RWPE1 (cell line): ENCODE measurements around the gene GPR156.

ENCODE experiments used
- CTCF ChIA-PET: fragments of 350-600 bp; sonication (Branson Sonifier 250); formaldehyde crosslinking; extraction: SDS; loops from one replicate; lab custom pipeline; 2021; lab: Yijun Ruan, JAX
- POLR2A ChIA-PET: fragments of 400-600 bp; formaldehyde crosslinking; extraction: SDS; loops from one replicate; lab custom pipeline; 2020; ENCODE audit warnings: antibody characterized with exemption; ENCODE audit not compliant: low non-redundant PET; lab: Yijun Ruan, JAX
- DNase-seq: peaks from one replicate; pipeline ENCODE4 v3.0.0; 2012; ENCODE audit warnings: low spot score
- H3K27ac ChIP-seq: fragments of 450-650 bp; 2 replicates; pipeline ENCODE4 v1.5.1; 2017
- CTCF ChIP-seq: fragments of 450-650 bp; conservative IDR thresholded peaks from 2 replicates; pipeline ENCODE4 v1.5.1; 2017; ENCODE audit warnings: low read depth, mild to moderate bottlenecking

GPR156 gene

DNA sequence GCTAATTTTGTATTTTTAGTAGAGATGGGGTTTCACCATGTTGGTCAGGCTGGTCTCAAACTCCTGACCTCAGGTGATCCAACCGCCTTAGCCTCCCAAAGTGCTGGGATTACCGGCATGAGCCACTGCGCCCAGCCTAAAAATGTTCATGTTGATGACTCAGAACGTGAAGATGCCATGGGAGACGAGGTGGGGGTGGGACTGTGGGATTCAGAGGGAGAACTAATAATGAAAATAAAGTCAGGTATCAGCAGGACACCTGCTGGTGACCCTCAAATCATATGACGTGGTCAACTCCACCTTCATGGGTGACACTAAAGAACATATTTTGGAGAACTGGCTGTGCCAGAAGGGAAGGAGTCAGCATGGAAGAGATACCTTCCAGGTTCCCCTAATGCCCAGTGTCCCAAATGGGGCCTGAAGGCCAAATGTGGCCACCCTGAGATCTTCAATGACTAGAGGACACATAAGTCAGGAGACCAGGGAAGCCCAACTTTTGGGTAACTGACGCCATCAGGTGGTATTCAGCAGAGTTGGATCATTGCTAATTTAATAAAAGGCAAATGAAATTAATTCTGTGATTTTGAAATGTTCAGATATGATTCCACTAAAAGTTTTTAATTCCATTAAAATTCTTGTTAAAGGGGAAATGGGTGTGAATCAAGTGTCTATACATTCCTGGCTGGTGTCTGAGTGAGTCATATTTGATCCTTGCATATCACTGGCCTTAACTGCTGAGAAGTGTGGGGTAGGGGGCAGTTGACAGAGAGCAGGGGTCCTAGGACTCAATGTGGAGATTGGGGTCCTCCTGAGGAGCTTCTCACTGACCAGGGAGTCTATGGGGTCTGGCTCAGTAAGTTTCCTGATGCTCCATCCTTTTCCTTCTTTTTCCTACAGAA, 102.2 kb downstream of the GPR156 start:
- ChIA-PET POLR2A (interaction anchor here (0.7 kb wide), 1 partner anchor 88 kb away, joined by 3 read pairs; the partner anchor contains the start of gene GSK3B), CTCF (interaction anchor here (0.7 to 1.1 kb wide), 3 partner anchors 10 to 392 kb away, joined by 3 to 5 read pairs (median 3); no protein-coding TSS in a partner anchor)
- peak; percentile 59 for DNase-seq
- H3K27ac ChIP-seq: peak overlapping the region; percentile 75
- TF ChIP-seq CTCF: no peak; the same call in 1 of the 2 replicates

- DNase-seq: no peak
- H3K27ac ChIP-seq: peak overlapping the region; percentile 75
- POLR2A ChIA-PET: no interaction called here
- no peak for TF ChIP-seq CTCF
- CTCF ChIA-PET: interaction anchor here (0.6 kb wide), 1 partner anchor 87 kb away, joined by 3 read pairs; the partner anchor contains the start of gene GSK3B
These were observed 103.4 kb downstream of the GPR156 start for GRCh38 chr3:120181632-120182031.

GRCh38 chr3:120180731-120181412, 104.2 kb downstream of the GPR156 start:
- no peak for DNase-seq
- ChIA-PET CTCF (no interaction called here), POLR2A (no interaction called here)
- peak overlapping the region; percentile 75 for H3K27ac ChIP-seq
- no peak for TF ChIP-seq CTCF

DNA sequence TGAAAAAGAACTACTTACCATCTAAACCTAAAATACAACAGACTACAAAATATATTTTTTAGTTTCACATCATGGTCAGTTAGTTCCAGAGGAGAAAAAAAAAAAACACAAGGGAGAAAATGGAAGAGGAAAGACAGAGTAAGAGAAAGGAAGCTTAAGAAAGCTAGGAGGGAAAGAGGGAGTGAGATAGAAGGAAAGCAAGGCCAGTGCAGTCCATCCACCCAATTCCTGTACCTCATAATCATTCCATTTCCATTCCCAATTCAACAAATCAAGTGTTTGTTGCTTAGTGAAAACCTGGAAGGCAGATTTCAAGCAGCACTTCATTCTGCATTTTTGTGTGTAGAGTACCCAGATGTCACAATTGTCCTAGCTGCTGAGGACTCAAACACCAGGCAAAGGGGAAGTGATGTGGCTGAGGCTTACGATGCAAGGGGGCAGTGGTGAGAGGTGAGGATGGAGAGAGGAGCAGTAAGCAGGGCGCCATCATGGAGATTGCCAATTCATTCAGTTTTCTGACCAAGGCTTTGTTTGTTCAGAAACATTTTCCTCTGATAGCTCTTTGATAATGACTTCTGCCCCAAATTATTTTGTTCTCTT, 107.2 kb downstream of the GPR156 start:
- POLR2A ChIA-PET: no interaction called here
- DNase-seq: no peak
- CTCF ChIA-PET: interaction anchor here (0.7 kb wide), 1 partner anchor 21 kb away, joined by 4 read pairs; no protein-coding TSS in a partner anchor
- H3K27ac ChIP-seq: peak overlapping the region; percentile 91
- TF ChIP-seq CTCF: no peak

DNA sequence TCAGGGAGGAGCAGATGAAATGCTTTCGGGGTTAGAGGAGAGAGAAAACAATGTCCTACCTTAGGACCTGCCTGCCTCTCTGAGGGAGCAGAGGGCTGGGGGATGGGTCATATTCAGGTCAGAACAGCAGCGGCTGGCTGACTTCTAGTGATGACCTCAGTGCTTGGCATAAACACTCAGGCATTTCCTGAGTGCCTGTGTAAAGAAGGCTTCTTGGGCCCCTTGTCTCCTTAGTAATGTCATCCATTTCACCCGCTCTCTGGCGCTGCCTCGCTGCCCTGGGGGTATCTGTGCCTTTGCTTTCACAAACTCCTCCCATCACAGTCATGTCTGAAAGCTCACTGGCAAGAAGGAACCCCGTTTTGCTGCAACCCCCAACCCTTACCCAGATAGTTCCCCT, 107.9 kb downstream of the GPR156 start:
- peak; percentile 83 for DNase-seq
- ChIA-PET POLR2A (no interaction called here), CTCF (no interaction called here)
- peak overlapping the region; percentile 91 for H3K27ac ChIP-seq
- TF ChIP-seq CTCF: no peak
